ENCODE measurements around the gene PROX1.

The PROX1 gene

DNA sequence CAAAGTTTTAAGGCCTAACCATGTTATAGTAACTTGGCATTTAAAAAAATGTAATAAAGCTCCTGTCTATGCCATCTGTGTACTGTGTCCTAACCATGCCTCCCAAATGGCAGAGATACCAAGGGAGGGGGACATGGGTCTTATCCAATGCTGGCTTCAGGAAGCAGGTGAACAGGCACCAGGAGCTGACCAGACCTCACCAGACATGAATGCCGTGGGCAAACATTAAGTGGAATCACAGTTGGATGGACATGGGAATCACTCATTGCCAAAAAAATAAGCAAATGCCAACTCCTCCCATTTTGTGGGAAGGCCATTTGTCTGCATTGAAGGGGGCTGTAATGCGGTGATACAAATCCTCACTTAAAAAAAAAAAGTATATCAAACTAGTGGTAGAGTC lies 22.9 kb downstream of the PROX1 start:
- H3K4me3 ChIP-seq (ENCODE audit: low read length) = no peak overlapping the region
- no peak for DNase-seq (ENCODE audit: low read depth)
- TF ChIP-seq, protein P1, sequence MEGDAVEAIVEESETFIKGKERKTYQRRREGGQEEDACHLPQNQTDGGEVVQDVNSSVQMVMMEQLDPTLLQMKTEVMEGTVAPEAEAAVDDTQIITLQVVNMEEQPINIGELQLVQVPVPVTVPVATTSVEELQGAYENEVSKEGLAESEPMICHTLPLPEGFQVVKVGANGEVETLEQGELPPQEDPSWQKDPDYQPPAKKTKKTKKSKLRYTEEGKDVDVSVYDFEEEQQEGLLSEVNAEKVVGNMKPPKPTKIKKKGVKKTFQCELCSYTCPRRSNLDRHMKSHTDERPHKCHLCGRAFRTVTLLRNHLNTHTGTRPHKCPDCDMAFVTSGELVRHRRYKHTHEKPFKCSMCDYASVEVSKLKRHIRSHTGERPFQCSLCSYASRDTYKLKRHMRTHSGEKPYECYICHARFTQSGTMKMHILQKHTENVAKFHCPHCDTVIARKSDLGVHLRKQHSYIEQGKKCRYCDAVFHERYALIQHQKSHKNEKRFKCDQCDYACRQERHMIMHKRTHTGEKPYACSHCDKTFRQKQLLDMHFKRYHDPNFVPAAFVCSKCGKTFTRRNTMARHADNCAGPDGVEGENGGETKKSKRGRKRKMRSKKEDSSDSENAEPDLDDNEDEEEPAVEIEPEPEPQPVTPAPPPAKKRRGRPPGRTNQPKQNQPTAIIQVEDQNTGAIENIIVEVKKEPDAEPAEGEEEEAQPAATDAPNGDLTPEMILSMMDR (conservative IDR thresholded peaks at IDR 0.05; ENCODE audit: low read length) = no peak

DNA sequence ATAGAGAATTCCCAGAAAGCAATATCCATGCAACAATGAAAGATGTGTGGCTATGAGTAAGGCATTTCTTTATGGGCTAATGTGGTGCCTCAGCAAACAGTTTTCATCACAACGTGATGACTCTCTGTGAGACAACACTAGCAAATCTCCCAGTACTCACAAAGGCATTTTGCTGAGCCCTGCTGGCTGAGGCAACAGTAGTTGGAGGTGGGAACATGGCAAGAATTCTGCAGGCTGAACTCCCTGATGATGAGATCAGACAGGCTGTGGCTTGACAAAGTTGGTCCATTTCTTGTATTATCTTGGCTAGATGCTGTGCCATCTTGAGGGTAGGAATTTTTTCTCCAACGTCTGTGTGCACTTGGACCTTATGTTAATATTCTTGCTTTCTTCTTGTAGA lies 24.6 kb downstream of the PROX1 start:
- H3K4me3 ChIP-seq (ENCODE audit: low read length) = no peak overlapping the region
- TF ChIP-seq, protein P1 (conservative IDR thresholded peaks at IDR 0.05; ENCODE audit: low read length) = no peak
- DNase-seq (ENCODE audit: low read depth) = no peak

DNA sequence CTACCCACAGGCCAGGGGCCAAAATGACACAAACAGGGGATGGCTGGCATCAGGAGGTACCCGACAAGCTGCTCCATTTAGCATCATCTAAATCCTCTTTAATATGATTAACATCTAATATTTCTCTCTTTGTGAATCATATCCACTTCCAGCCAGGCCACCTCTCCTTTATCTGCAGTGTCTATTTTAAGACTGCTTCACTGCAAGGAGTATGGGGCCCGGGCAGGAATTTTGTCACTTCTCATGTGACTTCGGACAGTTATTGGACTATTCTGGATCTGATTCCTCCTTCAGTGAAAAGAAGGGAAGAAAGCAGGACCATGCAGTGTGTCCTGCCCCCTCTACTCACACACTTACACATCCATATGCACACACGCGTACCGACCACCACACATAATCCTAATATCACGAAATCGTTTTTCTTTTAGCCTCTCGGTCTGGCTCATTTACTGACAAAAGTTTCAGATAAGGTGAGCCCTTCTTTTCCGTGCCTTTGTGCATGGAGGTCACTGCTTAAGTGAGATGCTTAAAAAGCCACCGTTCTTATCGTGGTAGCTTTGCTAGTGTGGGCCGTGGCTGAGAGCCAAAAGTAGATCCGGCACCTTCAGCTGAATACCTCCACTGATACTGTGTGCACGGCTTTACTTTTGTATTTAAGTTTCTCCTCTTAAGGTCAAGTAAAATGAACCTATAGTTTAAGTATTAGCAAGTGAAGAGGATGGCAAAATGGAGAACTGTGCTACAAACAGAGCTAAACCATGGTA lies 26.0 kb downstream of the PROX1 start:
- no peak overlapping the region for H3K4me3 ChIP-seq (ENCODE audit: low read length)
- no peak for DNase-seq (ENCODE audit: low read depth)
- TF ChIP-seq, protein P1 (conservative IDR thresholded peaks at IDR 0.05; ENCODE audit: low read length) = no peak

DNA sequence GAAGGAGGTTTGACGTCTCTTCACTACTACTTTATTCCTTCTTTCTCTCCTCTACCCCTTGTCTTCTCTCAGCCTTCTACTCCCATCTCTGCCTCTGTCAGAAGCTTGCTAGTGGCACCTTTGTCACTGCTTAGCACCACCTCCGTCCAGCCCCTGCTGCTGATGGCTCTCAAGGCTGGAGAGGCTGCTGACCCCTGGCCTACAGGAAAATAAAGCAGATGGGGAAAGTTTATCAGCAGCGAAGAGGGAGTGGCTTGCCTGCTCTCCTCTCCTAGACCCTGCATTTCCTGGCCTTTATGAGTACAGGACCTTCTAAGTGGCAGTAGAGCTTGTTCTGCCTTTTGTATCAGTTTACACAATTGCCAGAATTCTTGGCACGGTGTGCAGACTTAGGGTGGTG lies 27.0 kb downstream of the PROX1 start:
- H3K4me3 ChIP-seq (ENCODE audit: low read length) = no peak overlapping the region
- TF ChIP-seq, protein P1 (conservative IDR thresholded peaks at IDR 0.05; ENCODE audit: low read length) = no peak
- DNase-seq (ENCODE audit: low read depth) = no peak

DNA sequence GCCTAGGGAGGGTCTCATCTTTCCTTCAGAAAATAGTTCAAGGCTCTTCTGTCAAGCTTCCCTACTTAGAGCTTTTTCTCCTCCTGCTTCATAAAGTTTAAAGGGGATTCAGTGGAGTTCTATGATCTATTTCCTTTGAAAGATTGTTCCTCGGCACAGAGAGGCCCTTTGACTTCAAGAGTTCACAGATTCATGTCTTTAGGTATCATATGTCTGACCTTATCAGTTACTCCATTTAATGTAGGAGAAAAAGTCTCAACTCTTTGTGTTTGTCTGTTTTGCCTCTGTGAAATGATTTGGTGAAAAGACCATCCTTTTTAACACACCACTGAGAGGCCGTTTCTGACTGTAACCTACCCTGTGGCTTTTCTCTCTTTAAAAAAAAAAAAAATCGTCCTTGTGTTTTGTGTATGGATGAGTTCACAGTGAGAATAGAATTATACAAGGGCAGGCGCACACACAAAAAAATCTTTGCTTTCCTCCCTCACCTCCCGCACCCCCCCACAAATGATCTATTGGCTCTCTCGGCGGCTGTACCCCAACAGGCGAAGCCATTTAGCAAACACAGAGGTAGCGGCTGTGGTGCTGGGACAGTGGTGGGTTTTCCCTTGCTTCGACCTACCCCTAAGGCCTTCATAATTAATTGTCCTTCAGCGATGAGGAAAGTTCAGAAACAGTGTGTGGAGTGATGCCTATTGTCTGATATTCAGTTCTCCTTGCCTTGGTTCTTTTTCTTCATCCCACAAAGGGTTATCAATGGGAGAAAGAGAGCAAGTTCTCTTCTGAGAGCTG lies 29.6 kb downstream of the PROX1 start:
- TF ChIP-seq, protein P1 (conservative IDR thresholded peaks at IDR 0.05; ENCODE audit: low read length) = no peak
- H3K4me3 ChIP-seq (ENCODE audit: low read length) = no peak overlapping the region
- no peak for DNase-seq (ENCODE audit: low read depth)

DNA sequence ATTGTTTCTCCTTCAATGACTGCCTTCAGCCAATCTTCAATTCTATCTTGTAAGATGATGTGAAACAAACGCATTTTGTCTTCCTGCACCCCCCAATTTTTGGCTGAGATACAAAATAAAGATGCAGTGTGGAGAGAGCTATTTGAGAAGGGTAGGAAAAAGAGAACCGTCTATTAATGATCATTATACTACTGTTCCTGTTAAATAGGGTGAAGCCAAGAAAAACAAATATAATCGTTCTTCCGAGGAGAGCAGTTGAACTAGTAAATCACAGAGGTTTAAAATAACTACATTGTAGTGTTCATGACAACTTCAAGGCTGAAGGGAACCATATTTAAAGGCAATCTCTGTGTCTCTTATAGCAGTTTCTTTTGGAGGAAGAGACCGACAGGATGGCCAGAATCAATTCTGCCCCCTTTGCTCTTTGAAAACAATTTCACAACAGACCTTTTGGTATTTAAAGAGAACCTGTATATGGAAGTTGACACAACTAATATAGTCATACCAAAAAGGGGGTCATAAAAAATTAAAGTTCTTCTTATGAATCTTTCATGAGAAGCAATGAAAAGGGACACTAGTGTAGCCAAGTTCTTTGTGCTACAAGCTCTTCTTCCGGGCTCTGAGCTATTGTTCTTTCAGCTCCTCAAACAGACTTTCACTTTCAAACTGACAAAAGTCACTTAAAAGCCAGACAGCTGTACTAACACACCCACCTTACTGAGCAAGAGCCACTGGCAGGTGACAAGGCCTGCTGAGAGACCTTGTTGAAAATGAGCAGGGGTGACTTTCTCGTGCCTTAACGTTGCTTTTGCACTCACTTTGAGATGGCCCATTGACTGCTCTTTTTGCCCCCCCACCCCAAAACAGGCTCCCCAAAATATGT lies 30.9 kb downstream of the PROX1 start:
- TF ChIP-seq, protein P1 (conservative IDR thresholded peaks at IDR 0.05; ENCODE audit: low read length) = no peak
- H3K4me3 ChIP-seq (ENCODE audit: low read length) = no peak overlapping the region
- no peak for DNase-seq (ENCODE audit: low read depth)
